ENCODE results near the gene RGS9.

GRCh38 chr17:65172496-65173136 is 35.4 kb downstream of the RGS9 start:
- TF ChIP-seq CTCF (conservative IDR thresholded peaks at IDR 0.05; ENCODE audit: low read depth, low read length) (no peak), EZH2 (IDR thresholded peaks at IDR 0.05; ENCODE audit: borderline replicate concordance, low read depth, low read length, poor library complexity, severe bottlenecking) (no peak)
